Measurements from ENCODE around the gene TTN.
"Not testable (repeated sequence)": the region's sequence is repeated elsewhere in the genome, so short reads cannot be mapped to it uniquely, and the experiment has no call there.

TTN gene

GRCh38 chr2:178542161-178542560, 265.1 kb downstream of the TTN start:
- no peaks in the 10 kb centered on the region for H3K27me3 Mint-ChIP-seq
- DNase-seq, result no peak
- H3K36me3 Mint-ChIP-seq, result peaks cover 56% of the 10 kb centered on the region
- no peak overlapping the region for H3K27ac Mint-ChIP-seq
- H3K4me1 Mint-ChIP-seq, result peaks cover 2% of the 10 kb centered on the region
- H3K9me3 Mint-ChIP-seq, result no peaks in the 10 kb centered on the region
- H3K4me3 Mint-ChIP-seq, result no peak overlapping the region
- CTCF ChIA-PET, result no interaction called here

DNA sequence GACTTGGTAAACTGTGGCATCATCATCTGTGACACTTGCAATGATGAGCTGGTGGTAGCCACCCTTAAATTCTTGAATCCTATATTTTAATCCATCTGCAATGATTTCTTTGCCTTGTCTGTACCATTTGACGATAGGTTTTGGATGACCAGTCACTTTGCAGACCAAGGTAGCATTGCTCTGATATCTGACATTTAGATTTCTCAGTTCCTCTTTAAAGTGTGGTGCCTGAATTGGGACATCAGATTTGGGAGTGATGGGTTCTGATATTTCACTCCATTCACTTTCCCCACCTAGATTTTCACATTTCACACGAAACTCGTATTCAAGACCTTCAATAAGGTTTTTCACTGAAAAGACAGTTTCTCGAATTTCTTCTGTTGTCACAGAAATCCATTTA, 271.2 kb downstream of the TTN start:
- no peak for DNase-seq
- Mint-ChIP-seq H3K4me1 (peaks cover 6% of the 10 kb centered on the region), H3K36me3 (peaks cover 62% of the 10 kb centered on the region), H3K9me3 (no peaks in the 10 kb centered on the region), H3K27ac (no peak overlapping the region), H3K4me3 (no peak overlapping the region), H3K27me3 (no peaks in the 10 kb centered on the region)
- CTCF ChIA-PET, result no interaction called here

- H3K36me3 Mint-ChIP-seq, result peaks cover 48% of the 10 kb centered on the region
Measured at GRCh38 chr2:178531168-178531567, 276.1 kb downstream of the TTN start.

DNA sequence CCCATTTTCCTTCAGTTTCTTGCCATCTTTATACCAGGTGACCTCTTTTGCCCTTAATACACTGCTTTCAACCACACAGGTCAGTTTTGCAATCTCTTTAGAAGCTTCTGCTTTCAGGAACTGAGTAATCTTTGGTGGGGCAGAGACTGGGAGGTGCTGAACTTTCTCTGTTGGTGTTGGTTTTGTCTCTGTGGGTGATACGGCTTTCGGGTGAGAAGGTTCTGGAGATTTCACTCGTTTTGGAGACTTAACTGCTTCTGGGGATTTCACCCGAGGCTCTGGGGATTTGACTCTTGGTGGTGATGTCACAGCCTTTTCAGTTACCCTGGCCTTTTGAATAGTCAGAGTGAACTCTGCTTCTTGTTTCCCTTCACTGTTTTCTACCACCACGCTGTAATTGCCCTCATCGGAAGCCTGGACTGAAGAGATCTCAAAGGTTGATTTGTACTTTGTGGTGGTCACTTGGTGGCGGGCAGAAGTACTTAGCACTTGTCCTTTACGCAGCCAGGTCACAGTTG, 276.5 kb downstream of the TTN start:
- H3K27me3 Mint-ChIP-seq, result no peaks in the 10 kb centered on the region
- CTCF ChIA-PET, result interaction anchor here (0.8 kb wide), 1 partner anchor 231 kb away, joined by 3 read pairs; no protein-coding TSS in a partner anchor
- H3K4me1 Mint-ChIP-seq, result peaks cover 20% of the 10 kb centered on the region
- peak; percentile 26 for DNase-seq
- no peak overlapping the region for H3K4me3 Mint-ChIP-seq
- H3K27ac Mint-ChIP-seq, result no peak overlapping the region
- H3K9me3 Mint-ChIP-seq, result no peaks in the 10 kb centered on the region
- H3K36me3 Mint-ChIP-seq, result peaks cover 52% of the 10 kb centered on the region

More at GRCh38 chr2:178531168-178531567, 276.1 kb downstream of the TTN start:
- no peak overlapping the region for H3K27ac Mint-ChIP-seq
- H3K4me1 Mint-ChIP-seq, result peaks cover 16% of the 10 kb centered on the region
- CTCF ChIA-PET, result interaction anchor here (1.0 kb wide), 1 partner anchor 46 kb away, joined by 3 read pairs; no protein-coding TSS in a partner anchor
- H3K9me3 Mint-ChIP-seq, result no peaks in the 10 kb centered on the region
- DNase-seq, result no peak
- H3K27me3 Mint-ChIP-seq, result no peaks in the 10 kb centered on the region
- no peak overlapping the region for H3K4me3 Mint-ChIP-seq

GRCh38 chr2:178530131-178530530, 277.1 kb downstream of the TTN start:
- no peaks in the 10 kb centered on the region for H3K27me3 Mint-ChIP-seq
- H3K27ac Mint-ChIP-seq, result no peak overlapping the region
- no peak overlapping the region for H3K4me3 Mint-ChIP-seq
- H3K9me3 Mint-ChIP-seq, result no peaks in the 10 kb centered on the region
- peaks cover 24% of the 10 kb centered on the region for H3K4me1 Mint-ChIP-seq
- no peak for DNase-seq
- CTCF ChIA-PET, result interaction anchor here (0.8 kb wide), 1 partner anchor 232 kb away, joined by 3 read pairs; no protein-coding TSS in a partner anchor
- peaks cover 51% of the 10 kb centered on the region for H3K36me3 Mint-ChIP-seq

GRCh38 chr2:178529194-178529593, 278.0 kb downstream of the TTN start:
- H3K27me3 Mint-ChIP-seq, result no peaks in the 10 kb centered on the region
- H3K4me1 Mint-ChIP-seq, result peaks cover 30% of the 10 kb centered on the region
- H3K27ac Mint-ChIP-seq, result no peak overlapping the region
- no peak overlapping the region for H3K4me3 Mint-ChIP-seq
- H3K36me3 Mint-ChIP-seq, result peaks cover 44% of the 10 kb centered on the region
- CTCF ChIA-PET, result no interaction called here
- no peak for DNase-seq
- no peaks in the 10 kb centered on the region for H3K9me3 Mint-ChIP-seq

DNA sequence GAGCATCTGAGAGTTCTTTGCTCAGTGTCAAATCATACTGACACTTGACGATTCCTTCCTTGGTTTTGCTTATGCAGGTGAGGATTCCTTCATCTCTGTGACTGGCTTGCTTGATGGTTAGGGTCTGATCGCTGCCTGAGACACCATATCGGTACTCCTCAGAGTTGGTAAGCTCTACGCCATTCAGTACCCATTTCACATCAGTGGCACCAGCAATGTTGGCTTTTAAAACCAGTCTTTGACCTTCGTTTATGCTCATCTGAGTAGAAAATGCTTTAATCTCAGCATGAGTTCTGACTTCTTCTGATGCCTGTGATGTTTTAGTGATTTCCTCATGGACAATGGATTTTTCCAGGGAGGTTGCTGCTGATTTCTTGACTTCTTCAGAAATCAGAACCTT, 278.6 kb downstream of the TTN start:
- H3K4me3 Mint-ChIP-seq, result no peak overlapping the region
- H3K36me3 Mint-ChIP-seq, result peaks cover 39% of the 10 kb centered on the region
- H3K4me1 Mint-ChIP-seq, result peaks cover 34% of the 10 kb centered on the region
- no peak for DNase-seq
- no peaks in the 10 kb centered on the region for H3K9me3 Mint-ChIP-seq
- no peak overlapping the region for H3K27ac Mint-ChIP-seq
- CTCF ChIA-PET, result no interaction called here
- no peaks in the 10 kb centered on the region for H3K27me3 Mint-ChIP-seq

GRCh38 chr2:178527592-178527991, 279.6 kb downstream of the TTN start:
- Mint-ChIP-seq H3K27me3 (no peaks in the 10 kb centered on the region), H3K4me1 (peaks cover 39% of the 10 kb centered on the region), H3K36me3 (peaks cover 33% of the 10 kb centered on the region), H3K9me3 (no peaks in the 10 kb centered on the region), H3K27ac (no peak overlapping the region), H3K4me3 (no peak overlapping the region)
- no peak for DNase-seq
- CTCF ChIA-PET, result interaction anchor here (0.8 to 0.9 kb wide), 2 partner anchors 10 to 26 kb away, joined by 3 read pairs; no protein-coding TSS in a partner anchor

GRCh38 chr2:178526256-178526655, 281.0 kb downstream of the TTN start:
- CTCF ChIA-PET, result no interaction called here
- H3K27me3 Mint-ChIP-seq, result no peaks in the 10 kb centered on the region
- no peak overlapping the region for H3K4me3 Mint-ChIP-seq
- peaks cover 44% of the 10 kb centered on the region for H3K4me1 Mint-ChIP-seq
- peaks cover 21% of the 10 kb centered on the region for H3K36me3 Mint-ChIP-seq
- H3K27ac Mint-ChIP-seq, result no peak overlapping the region
- DNase-seq, result no peak
- H3K9me3 Mint-ChIP-seq, result no peaks in the 10 kb centered on the region

- Mint-ChIP-seq H3K36me3 (peaks cover 15% of the 10 kb centered on the region), H3K4me1 (peaks cover 39% of the 10 kb centered on the region)
- not testable (repeated sequence) for H3K27ac Mint-ChIP-seq, H3K4me3 Mint-ChIP-seq, DNase-seq, H3K27me3 Mint-ChIP-seq, H3K9me3 Mint-ChIP-seq
- CTCF ChIA-PET, result interaction anchor here (0.6 kb wide), 1 partner anchor 18 kb away, joined by 3 read pairs; no protein-coding TSS in a partner anchor
Measured at GRCh38 chr2:178525460-178525859, 281.8 kb downstream of the TTN start.

DNA sequence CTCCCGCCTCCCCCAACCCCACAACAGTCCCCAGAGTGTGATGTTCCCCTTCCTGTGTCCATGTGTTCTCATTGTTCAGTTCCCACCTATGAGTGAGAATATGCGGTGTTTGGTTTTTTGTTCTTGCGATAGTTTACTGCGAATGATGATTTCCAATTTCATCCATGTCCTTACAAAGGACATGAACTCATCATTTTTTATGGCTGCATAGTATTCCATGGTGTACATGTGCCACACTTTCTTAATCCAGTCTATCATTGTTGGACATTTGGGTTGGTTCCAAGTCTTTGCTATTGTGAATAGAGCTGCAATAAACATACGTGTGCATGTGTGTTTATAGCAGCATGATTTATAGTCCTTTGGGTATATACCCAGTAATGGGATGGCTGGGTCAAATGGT, 282.2 kb downstream of the TTN start:
- not testable (repeated sequence) for H3K27me3 Mint-ChIP-seq, H3K27ac Mint-ChIP-seq, H3K4me3 Mint-ChIP-seq, DNase-seq, H3K9me3 Mint-ChIP-seq
- Mint-ChIP-seq H3K4me1 (peaks cover 37% of the 10 kb centered on the region), H3K36me3 (peaks cover 15% of the 10 kb centered on the region)
- CTCF ChIA-PET, result interaction anchor here (0.6 kb wide), 1 partner anchor 17 kb away, joined by 3 read pairs; no protein-coding TSS in a partner anchor

- Mint-ChIP-seq H3K36me3 (peaks cover 10% of the 10 kb centered on the region), H3K27me3 (no peaks in the 10 kb centered on the region), H3K27ac (peak overlapping the region; percentile 82), H3K4me3 (peak overlapping the region; percentile 87), H3K9me3 (no peaks in the 10 kb centered on the region), H3K4me1 (peaks cover 37% of the 10 kb centered on the region)
- CTCF ChIA-PET, result interaction anchor here (0.6 to 2.4 kb wide), 4 partner anchors 11 to 571 kb away, joined by 3 to 6 read pairs (median 4); partner anchors contain the start of gene PLEKHA3
- DNase-seq, result no peak
Measured at GRCh38 chr2:178523596-178524134, 283.6 kb downstream of the TTN start.

- Mint-ChIP-seq H3K27me3 (no peaks in the 10 kb centered on the region), H3K27ac (peak overlapping the region; percentile 82), H3K9me3 (no peaks in the 10 kb centered on the region), H3K36me3 (peaks cover 13% of the 10 kb centered on the region), H3K4me1 (peaks cover 37% of the 10 kb centered on the region), H3K4me3 (peak overlapping the region; percentile 87)
- peak; percentile 89 for DNase-seq
- CTCF ChIA-PET, result interaction anchor here (0.6 to 2.4 kb wide), 6 partner anchors 12 to 108 kb away, joined by 3 to 6 read pairs (median 4); partner anchors contain the start of genes PJVK, PLEKHA3 and PRKRA
Measured at GRCh38 chr2:178522950-178523595, 284.1 kb downstream of the TTN start.

DNA sequence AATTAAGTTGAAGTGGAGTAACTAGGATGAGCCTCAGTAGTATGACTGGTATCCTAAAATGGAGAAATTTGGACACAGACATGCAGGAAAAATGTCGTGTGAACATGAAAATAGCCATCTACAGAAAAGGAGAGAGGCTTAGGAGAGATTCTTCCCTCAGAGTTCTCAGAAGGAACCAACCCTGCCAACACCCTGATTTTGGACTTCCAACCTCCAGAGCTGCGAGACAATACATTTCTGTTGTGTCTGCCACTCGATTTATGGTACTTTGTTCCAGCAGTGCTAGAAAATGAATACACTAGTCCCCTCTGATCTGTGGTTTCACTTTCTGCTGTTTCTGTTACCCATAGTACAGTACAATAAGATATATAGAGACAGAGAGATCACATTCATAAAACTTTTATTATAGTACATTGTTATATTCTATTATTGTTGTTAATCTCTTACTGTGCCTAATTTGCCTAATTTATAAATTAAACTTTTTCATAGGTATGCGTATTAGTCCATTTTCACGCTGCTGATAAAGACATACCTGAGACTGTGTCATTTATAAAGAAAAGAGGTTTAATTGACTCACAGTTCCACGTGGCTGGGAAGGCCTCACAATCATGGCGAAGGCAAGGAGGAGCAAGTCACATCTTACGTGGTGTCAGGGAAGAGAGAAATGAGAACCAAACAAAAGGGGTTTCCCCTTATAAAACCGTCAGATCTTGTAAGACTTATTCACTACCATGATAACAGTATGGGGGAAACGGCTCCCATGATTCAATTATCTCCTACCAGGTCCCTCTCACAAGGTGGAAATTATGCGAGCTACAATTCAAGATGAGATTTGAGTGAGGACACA, 285.7 kb downstream of the TTN start:
- H3K27me3 Mint-ChIP-seq, result no peaks in the 10 kb centered on the region
- H3K4me3 Mint-ChIP-seq, result no peak overlapping the region
- peaks cover 37% of the 10 kb centered on the region for H3K4me1 Mint-ChIP-seq
- no peak for DNase-seq
- CTCF ChIA-PET, result interaction anchor here (1.5 to 2.4 kb wide), 3 partner anchors 13 to 107 kb away, joined by 3 to 6 read pairs (median 5); partner anchors contain the start of gene PLEKHA3
- H3K27ac Mint-ChIP-seq, result no peak overlapping the region
- H3K36me3 Mint-ChIP-seq, result peaks cover 23% of the 10 kb centered on the region
- H3K9me3 Mint-ChIP-seq, result no peaks in the 10 kb centered on the region

All from activated naive CD4-positive, alpha-beta T cell treated with anti-CD3 and anti-CD28 coated beads, Interleukin-2, amount 10 ng/mL, durations not matched to agents 7 days and 5 days (primary cell).